HG03108 (cell line): ENCODE measurements around the gene OR2F2.

ENCODE experiments used
- ATAC-seq: cut with Tn5 transposase; IDR thresholded peaks from one replicate; pipeline ENCODE4 v1.9.1; 2021; ENCODE audit warnings: moderate library complexity; ENCODE audit not compliant: unreplicated experiment

The OR2F2 gene

DNA sequence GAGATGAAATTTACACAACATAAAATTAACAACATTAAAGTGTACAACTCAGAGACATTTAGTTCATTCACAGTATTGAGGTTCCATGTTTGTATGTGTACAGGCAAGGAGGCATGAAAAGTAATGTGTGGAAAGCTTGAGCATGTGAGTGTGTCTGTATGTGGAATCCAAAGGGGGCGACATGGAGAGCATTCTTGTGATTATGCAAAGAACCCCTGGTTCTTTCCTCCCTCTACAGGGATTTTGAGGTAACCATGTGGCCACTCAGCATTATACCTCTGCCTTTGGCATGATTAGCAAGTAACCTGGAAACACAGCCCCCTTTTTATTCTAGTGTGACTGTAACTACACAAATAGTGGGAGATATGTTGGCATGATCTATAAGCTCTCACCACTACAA, 40.6 kb downstream of the OR2F2 start:
- no peak for ATAC-seq

DNA sequence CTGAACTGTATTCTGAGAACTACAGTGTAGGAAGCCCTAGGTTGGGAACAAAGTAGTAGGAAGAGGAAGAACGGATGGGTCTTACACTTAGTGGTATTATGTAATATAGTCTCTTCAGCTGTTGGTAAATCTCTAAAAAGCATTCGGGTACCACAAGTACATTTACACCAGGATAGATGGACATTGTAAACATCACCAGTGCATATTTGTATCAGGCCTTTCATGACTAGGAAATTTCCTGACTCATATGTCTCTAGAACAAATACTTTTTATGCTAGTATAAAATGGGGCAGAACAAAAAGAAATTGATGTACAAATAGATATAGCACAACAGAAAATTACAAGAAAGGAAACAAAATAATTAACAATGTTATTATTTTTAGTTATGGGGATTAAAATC, 43.6 kb downstream of the OR2F2 start:
- ATAC-seq, result no peak

DNA sequence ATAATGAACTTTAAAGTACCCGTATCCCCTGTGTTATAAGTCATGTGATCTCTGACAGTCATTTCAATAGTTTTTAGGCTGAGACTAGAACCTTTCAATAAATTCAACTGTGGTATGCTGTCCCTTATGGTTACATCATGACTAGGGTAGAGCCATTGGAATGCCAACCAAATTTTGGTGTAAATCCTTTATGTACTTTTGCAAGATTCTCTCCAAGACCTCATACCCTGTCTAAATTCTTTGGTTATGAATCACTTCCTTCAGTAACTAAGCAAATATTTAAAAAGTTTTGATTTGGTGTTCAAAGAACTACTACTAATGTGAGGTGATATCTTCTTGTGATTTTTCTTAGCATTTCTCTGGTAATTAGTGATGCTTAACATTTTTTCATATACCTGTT, 44.3 kb downstream of the OR2F2 start:
- no peak for ATAC-seq

DNA sequence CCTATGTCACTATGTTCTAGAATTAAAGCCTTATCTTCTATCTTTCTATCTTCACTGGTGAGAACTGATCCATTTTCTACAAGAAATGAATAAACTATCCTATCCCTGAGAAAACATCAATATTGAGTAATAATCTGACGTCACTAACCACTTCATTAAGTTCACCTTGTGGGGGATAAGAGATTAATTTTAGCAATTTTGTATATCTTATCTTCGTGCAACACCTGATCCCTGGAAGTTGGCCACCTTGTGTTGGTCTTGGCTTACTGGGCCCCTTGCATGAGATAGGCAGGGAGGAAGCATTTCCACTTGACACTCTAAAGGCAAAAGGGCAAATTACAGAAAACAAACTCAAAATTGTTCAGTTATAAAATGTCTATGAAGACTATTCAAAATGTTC, 45.0 kb downstream of the OR2F2 start:
- no peak for ATAC-seq

DNA sequence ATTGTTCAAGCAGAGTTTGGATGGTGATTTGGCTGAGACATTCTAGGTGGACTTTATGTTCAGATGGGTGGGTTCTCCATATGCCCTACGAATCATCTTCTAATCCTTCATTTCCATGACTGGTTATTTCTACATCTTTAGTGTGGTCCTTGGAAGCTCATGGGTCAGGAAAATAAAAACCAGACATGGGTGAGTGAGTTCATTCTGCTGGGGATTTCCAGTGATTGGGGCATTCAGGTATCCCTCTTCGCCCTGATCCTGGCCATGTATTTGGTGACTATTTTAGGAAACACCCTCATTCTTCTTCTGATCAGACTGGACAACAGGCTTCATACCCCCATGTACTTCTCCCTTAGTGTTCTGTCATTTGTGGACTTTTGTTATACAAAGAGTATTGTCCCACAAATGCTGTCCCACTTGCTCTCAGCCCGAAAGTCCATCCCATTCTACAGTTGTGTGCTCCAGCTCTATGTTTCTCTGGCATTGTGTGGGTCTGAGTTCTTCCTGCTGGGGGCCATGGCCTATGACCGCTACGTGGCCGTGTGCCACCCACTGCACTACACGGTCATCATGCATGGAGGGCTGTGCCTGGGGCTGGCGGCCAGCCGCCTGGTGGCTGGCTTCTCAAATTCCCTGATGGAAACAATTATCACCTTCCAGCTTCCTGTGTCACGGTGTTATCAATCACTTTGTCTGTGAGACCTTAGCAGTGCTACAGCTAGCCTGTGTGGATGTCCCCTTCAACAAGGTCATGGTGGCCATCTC, 45.9 kb downstream of the OR2F2 start:
- no peak for ATAC-seq

DNA sequence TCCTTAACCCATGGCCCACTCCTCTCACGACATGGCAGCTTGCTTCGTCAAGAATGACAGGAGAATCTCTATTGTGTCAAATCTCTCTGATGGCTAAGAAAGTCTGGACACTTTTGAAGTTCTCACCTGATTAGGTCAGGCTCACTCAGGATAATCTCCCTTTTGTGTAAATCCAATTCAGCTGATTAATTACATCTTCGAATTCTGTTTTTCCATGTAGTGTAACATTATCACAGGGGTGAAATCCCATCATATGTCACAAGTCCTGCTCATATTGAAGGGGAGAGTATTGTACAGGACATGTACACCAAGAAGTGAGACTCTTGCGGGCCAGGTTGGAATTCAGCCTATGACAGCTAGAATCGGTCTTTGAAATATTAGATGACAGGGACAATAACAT, 48.9 kb downstream of the OR2F2 start:
- ATAC-seq, result no peak
